NCI-H524 treated with DMSO at 0.1 percent for 48 hours (cell line): ENCODE measurements around the gene AGBL4.

Experiments used
- DNase-seq: peaks from one replicate; lab custom pipeline; 2025; lab: John Stamatoyannopoulos, UW

Gene AGBL4

DNA sequence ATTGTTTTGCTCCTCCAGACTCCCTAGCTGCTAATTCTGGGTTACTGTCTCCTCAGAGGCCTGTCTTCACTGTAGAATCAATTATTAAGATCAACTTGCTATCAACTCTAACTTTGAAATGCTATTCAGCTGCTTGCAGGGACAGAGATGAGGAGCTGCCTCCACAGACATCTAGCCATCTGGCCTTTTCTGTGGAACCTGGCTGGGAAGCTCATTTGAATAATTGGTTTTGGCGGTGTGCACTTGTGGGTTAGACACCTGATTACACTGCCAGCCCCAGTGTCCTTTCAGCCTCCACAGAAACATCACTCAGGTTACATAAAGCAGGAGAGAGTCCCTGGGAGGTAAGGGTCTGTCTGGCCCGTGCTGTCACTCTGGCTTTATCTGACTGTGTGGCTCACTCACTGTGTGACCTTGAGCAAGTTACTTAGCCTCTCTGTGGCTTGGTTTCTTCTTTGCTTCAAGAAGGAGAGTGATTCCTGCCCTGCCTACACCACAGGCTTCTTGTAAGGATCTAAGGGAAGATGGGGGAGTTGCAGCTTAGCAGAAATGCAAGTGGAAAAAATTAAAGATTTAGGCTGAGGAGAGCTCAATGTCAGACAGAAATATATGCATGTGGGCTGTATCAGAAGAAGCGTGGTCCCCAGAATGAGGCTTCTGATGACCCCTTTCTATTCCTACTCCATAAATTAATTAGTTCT lies 1378.7 kb downstream of the AGBL4 start:
- peak; percentile 71 for DNase-seq

DNA sequence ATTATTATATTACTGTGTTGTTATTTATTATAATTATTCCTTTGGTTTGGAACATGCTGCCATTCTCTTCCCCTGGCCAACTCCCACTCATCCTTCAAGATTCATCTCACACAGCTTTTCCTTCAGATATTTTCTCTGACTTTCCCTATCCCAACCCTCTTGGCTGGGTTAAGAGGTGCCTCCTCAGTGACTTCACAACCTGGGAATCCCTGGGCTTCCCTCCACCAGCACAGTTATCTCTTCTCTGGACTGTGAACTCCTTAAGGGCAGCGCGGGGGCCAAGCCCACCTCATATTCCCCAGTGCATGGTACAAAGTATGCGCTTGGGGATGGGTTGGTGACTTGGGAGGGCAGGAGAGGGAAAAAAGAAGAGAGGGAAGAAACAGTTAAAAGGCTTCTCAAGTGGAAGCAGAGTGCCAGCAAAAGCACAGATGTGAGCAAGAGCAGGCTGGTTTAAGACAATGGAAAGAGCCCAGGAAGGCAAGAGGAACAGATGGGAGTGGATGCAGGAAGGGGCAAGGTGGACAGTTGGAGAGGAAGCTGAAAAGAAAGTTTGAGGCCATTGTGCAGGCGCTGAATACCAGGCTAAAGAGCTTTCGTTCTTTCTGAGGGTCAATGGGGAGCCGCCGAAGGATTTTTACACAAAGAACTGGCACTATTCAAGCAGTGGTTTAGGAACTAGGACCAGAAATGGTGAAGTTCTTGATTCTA lies 1379.4 kb downstream of the AGBL4 start:
- peak; percentile 81 for DNase-seq

DNA sequence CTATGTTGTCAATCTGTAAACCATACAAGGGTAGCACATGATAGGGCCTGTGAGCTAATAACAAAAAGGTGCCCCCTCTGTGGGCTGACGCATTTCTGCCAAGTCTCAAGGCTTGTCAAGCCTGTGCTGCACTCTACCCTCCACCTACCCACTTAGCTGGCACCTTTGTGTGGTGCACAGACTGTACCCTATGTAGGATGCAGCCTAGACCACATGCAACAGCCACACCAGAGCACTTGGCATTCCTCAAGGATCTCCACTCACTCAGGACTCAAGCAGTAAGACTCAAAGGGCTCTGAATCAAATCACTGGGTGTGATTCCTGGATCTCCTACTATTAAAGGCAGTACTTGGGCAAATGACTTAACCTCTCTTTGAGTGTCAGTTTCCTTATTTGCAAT lies 1380.6 kb downstream of the AGBL4 start:
- DNase-seq: no peak

DNA sequence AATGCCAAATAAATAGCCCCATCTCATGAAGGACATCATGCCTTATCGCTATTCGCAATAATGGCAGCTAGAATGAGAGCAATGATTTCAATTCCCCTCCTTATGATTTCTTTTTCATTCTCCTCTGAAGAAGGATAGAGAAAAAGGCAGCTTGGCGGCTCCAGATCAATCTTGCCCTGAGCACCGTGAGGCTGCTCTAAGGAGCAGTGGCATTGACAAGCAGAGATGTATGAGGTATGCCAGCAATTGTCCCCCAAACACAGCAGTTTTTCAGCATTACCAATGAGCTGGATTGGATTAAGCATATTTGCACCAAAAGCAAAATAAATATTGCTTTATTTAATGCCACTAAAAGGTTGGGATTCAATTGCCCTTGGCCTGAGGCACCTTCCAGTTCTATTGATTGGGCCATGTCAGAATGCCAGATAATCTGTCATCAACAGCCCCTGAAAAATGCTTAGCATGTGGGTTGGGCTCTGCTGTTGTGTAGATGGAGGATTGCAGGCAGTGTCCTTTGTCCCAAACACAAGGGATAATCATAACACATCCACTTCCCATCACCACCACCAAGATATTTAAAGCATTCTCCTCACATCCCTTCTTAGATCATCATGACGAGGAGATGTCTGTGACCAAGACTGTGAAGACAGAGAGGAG lies 1382.8 kb downstream of the AGBL4 start:
- DNase-seq: no peak

DNA sequence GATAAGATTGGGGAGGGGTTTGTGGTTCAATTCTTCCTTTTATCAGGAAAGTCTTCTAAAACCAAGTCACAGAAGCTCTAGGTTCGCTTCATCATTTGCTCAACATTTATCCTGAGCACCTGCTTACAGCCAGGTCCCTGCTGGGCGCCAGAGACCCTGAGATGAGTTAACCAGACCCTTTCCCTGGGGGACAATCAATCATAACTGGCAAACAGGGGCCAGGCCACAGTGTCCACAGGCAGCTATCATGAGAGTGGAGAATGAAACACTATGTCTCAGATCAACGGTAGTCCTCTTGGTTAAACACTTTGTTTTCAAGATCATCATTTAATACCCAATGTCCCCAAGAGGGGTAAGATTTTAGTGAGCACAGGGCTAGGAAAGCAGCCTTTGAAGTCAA lies 1393.9 kb downstream of the AGBL4 start:
- DNase-seq: no peak

DNA sequence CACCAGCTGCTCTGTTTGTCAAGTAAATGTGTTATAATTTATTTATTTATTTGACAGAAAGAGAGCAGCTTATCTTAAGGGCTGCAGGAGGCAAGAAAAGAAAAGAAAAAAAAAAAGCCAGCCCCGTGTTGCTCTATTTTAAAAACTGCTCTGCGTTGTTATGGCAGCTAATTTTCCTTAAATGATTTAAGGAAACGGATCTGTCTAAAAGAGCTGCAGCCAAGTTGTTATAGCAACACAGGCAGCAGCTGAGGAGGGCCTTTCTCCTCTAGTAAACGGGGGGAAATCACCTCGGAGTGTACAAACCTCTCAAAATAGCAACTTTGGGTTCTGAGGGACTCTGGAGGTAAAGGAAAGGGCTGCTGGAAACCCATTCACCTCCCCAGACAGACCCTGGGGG lies 1396.3 kb downstream of the AGBL4 start:
- no peak for DNase-seq

DNA sequence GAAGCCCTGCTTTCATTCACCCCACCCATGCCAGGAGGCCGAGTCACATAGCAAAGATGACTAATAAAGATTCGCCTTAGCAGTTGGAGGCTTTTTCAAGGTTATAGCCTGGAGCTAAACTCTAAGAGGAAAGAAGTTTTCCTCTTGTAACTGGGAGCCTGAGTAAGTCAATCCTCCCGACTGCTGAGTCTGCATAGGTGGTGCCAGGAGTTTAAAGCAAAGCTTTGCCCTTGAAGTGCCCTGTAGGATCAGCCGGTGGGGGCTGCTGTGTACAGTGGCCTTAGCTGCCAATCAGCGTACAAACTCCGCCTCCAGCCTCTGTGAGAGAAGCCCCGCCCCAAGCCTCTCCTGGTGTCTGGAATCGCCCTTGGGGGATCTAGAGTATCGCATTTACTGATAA lies 1404.2 kb downstream of the AGBL4 start:
- DNase-seq: no peak

DNA sequence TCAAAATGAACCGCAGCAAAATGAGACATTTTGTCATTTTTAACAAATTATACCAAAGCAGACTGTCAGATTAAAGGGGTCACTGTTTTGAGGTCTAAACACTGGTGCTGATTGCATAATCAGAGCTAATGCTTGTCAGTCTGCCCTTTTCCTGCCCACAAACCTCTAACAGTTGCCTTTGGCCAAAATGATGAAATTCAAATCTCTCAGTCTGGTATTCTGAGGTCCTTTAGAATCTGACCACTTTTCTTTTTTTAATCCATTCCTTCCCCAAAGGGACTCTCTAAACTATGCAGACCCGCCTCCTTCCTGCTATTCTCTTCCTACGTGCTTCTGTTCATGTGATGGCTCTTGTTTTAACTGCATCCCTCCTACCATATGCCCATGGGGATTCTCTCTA lies 1406.5 kb downstream of the AGBL4 start:
- no peak for DNase-seq

DNA sequence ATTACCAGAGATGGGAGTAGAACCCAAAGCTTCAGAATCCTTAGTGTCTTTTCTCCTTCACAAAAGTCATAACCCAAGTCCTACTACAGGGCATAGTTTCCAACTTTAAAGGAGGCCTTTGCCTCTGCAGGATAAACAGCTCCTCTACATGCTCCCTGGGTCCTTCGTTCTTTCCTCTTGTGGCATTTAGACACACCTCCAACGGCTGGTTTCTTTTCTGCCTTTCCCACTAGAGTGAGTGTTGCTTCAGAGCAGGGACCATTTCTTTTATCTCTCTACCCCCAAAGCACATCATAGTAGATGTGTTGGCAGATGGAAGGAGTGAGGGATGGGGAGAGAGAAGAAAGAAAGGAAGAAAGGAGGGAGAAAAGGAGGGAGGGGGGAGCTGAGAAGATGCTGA lies 1407.0 kb downstream of the AGBL4 start:
- no peak for DNase-seq

DNA sequence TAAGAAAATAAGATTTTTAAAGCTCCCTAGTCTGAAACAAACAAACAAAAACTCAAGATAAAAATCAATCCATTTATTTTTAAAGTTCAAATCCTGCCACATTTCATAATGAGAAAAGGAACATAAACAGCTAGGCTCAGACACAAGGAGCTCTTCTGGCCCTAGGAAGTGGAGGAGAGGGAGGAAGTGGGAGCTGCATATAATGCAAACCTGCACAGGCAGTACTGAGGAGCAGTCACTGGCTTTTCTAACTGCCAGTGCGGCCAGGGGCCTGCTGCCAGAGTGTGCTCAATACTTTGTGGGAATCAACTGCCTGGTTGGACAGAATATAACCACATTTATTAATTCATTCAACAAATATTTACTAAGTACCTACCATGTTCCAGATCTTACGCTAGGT lies 1411.9 kb downstream of the AGBL4 start:
- DNase-seq: no peak

DNA sequence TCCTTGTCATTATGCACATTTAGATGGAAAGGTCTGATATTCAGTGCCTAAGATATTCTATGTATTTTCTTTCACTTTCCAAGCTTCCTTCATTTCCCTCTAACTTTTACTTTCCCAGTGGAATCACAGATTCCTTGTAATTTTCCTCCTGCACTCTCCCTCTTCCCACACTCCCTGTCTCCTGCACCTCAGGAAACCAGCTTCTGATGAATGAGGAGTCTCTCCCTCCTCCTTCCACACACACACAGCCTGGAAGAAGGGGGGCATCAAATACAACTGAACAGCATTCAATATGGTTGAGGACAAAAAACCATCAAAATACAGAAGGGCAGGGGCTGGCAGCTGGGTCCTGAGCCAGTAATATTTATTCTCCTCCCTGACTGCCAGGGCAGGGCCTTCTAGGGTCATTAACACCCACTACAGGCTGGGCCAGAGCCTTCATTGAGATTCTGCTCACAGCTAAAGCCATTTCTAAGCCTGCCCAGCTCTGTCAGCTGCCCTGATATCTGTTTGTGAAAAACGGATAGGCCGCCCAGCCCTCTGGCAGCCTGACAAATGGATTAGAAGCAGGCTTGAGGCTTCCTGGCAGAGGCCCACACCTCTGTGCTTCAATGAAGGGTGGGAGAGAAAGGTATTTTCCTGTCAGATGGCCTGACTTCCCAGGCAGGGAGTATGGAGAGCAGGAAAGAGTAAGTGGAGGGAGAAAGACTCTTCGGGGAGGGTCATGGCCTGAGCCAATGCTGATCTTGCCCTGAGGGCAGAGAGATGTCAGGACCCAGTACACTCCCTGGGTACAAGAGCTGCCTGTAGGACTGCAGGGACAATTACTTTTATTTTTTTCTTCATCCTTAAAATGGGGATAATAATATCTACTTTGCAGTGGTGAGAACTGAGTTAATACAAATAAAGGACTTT lies 1412.9 kb downstream of the AGBL4 start:
- DNase-seq: no peak

DNA sequence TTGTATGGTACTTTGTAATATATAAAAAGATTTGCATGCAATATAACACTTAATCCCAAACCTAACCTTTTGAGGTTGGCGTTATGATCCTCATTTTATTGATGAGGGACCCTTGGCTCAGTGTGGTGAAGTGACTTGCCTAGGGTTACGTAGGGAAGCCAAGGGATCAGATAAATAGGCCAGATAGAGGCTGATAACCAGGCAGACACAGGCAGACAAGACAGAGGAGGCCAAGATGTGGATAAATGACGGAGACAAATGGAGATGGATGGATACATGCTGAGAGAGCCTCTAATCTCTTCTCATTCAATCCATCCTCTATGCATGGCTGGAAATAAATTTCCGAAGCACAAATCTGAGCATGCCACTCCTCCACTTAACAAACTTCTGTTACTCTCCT lies 1414.9 kb downstream of the AGBL4 start:
- no peak for DNase-seq

DNA sequence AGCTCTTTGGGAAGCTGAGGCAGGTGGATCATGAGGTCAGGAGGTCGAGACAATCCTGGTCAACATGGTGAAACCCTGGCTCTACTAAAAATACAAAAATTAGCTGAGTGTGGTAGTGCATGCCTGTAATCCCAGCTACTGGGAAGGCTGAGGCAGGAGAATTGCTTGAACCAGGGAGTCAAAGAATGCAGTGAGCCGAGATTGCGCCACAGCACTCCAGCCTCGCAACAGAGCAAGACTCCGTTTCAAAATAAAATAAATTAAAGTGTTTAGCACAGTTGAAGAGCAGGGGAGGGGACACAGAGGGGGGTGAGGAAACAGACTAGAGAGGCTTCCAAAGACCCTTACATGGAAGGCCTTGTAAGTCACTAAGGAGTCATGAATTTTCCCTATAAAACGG lies 1420.5 kb downstream of the AGBL4 start:
- no peak for DNase-seq

DNA sequence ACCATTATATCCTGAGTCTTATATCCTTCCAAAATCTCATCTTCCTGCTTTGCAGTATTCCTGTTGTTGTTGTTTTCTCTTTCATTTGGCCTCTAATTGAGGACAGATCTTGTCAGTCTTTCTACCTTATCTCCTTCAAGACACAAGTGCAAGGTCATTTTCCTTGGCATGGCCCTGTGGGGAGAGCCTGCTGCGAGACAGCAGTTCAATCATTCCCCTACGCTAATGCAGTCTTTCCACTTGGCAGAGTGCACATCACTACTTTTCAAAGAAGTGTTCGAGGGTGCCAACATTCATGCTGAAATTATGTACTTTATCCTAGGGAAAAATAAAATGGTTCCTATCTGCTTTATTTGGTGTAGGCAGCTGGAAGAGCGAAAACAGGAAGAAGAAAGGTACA lies 1421.4 kb downstream of the AGBL4 start:
- DNase-seq: no peak

DNA sequence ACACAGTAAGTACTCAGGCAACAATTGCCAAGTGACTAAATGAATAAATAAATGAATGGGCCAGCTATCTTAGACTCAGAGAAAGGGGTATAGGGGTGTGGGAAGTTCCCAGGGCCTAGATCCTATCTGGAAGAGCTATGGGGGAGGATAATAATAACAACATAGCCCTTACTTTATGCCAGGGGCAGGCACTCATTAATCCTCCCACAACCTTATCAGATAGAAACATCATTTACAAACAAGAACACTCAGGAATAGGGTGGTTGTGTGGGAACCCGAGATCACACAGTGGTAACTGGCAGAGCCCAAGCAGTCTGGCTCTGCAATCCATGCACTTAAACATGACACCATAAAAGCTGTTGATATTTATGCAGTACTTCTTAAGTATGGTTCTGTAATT lies 1423.6 kb downstream of the AGBL4 start:
- DNase-seq: no peak

DNA sequence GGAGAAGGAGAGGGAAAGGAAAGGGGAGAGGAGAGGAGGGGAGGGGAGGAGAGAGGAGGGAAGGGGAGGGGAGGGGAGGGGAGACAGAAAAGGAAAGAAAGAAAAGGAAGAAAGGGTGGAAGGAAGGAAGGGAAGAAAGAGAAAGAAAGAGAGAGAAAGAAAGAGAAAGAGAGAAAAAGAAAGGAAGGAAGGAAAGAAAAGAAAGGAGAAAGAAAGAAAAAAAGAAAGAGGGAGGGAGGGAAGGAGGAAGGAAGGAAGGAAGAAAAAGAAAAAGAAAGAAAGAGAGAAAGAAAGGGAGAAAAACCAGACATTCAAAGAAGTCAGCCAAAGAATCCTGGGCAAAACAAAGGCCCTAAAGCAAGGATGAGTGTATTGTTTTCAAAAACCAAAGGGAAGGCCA lies 1426.1 kb downstream of the AGBL4 start:
- DNase-seq: no peak

DNA sequence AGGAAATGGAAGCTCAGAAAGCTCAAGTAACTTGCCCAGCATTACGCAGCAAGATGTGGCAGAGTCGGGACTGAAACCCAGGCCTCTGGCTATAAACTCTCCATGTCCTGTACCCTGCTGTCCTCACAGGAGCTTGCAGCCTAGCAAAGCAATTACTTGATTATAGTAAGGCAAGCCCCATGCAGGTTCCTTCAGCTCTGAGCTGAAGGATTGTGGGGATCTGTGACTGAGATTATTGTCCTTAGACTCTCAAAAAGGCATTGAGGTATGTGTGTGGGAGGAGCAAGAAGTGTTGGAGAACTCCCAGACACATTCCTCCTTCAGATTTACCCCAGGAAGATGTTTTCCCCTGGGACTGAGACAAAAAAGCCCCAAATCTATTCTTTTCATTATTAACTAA lies 1427.7 kb downstream of the AGBL4 start:
- DNase-seq: no peak

DNA sequence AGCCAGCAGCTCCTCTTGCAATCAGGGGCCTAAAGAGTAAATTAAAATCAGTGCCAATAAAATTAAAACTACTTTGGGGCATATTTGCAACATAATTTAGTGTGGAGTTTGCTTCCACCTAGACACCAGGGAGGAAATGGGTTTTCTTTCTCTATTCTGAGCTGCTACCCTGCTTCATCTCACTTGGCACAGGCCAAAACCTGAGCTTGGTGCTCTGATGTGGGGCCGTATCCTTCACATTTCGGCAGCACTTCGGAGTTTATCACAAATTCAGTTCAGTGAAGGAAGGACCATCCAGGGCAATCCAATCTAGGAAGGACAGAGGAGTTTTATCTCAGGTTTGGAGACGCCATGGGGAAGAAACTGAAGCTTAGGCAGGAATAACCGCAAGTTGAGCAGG lies 1428.1 kb downstream of the AGBL4 start:
- DNase-seq: no peak

DNA sequence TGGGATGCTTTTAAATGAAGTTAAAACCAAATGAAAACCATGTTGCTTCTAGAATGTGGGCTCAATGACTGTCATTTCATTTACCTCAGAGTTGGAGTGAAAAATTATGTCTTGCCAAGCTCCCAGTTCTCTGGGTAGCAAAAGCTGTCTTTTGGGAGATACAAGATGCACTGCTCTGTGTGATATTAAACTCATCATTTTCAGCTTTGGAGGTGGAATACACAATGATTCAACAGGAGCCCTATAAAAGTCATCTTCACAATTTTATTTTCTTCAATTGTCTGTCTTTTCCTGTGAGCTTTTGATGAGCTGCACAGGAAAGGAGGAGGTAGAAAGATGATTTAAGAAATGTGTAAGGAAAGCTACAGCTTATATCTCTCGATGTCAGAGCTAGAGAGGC lies 1431.4 kb downstream of the AGBL4 start:
- no peak for DNase-seq

DNA sequence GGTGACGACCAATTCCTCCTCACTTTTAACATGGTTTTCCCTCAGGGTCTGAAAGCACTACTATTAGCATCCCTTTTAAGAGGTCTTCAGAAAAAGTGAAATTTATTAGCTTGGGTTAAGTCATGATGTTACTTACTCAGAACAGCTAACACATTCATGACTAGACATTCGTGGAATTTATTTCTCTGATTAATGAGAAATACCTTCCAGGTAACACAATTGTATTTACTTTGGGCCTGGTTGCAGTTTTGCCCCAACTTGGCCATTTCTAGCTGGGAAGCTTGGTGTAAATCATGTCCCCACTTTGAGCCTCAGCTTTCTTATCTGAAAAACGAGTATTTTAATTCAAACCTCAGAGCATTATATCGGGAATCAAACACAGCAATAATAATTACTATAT lies 1432.6 kb downstream of the AGBL4 start:
- DNase-seq: no peak

DNA sequence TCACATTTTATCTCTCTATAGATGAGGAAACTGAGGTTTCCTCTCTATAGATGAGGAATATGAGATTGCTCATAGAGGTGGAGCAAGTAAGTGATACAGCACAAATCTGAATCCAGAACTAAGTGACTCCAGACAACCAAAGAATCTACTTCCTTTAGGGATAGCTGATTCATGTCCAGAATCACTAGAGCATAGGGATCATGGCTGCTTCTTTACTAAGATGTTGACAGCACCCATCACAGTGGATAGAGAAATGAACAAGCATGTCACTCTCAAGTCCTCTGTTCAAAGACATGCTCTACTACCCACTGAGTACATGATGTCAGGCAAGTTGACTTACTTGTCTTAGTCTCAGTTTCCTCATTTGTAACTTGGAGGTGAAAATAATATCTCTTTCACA lies 1435.7 kb downstream of the AGBL4 start:
- no peak for DNase-seq

DNA sequence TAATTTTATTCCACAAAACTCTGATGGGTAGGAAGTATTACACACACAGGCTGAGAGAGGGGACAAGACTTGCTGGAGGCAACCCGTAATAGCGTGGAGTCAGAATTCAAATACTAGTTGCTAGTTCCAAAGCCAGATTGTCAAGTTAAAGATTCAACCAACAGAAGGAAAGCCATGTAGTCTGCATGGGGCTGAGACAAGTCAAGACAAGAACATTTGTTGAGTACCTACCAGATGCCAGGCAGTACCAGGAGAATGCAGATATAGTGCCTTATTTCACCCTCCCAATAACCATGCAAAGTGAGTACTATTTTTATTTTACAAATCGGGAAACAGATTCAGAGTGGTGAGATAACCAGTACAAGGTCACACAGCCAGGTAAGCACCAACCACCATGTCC lies 1441.3 kb downstream of the AGBL4 start:
- DNase-seq: no peak
